Peyer's patch (tissue), 4 donors: ENCODE results near the gene MYL12A. TPM values are rescaled to one million over a fixed set of nuclear protein-coding genes. Genes with fewer than 3 reads are reported as not detected.

Experiments used
- DNase-seq, 3 donors: peaks; one replicate each; pipeline ENCODE4 v3.0.0-alpha.2; 2017 to 2019
- H3K27ac ChIP-seq, 4 donors: fragments of 200-600 bp; sonication (generic); one replicate each; pipeline ENCODE4 v1.5.1; 2016 to 2019
- H3K27me3 ChIP-seq, 2 donors: fragments of 200-600 bp; sonication (generic); one replicate each; pipeline ENCODE4 v1.5.1; 2019
- H3K36me3 ChIP-seq, 3 donors: fragments of 200-600 bp; sonication (generic); one replicate each; pipeline ENCODE4 v1.5.1; 2016 to 2019
- H3K4me1 ChIP-seq, 4 donors: fragments of 200-600 bp; sonication (generic); one replicate each; pipeline ENCODE4 v1.5.1; 2016 to 2019
- H3K4me3 ChIP-seq, 4 donors: fragments of 200-600 bp; sonication (generic); 1 replicate in 3 of 4; 2 replicates in 1 of 4; pipeline ENCODE4 v1.5.1; 2016 to 2019; ENCODE audit warnings: mild to moderate bottlenecking in 1 of 4
- H3K9me3 ChIP-seq, 4 donors: fragments of 200-600 bp; sonication (generic); one replicate each; pipeline ENCODE4 v1.5.1; 2016 to 2019; ENCODE audit warnings: mild to moderate bottlenecking in 1 of 4
- CTCF ChIP-seq, 6 experiments: fragments of 450-650 bp in 4 of 6; fragments of 200-600 bp in 2 of 6; sonication (generic) in 1 of 6; IDR thresholded peaks; one replicate each; pipeline ENCODE4 v1.5.1; 2017 to 2019; ENCODE audit warnings: antibody characterized with exemption in 6 of 6, mild to moderate bottlenecking in 3 of 6, moderate library complexity in 1 of 6
- POLR2A ChIP-seq, 2 donors: fragments of 450-650 bp; IDR thresholded peaks; one replicate each; pipeline ENCODE4 v1.5.1; 2017; ENCODE audit warnings: antibody characterized with exemption in 2 of 2, mild to moderate bottlenecking in 2 of 2, moderate library complexity in 2 of 2
- total RNA-seq, 4 donors: library from RNA; depleted of rRNA; stranded (reverse); fragments of >200 nt; gene quantifications; one replicate each; pipeline ENCODE4 v1.1.0, GENCODE V29; 2016

Gene MYL12A
- total RNA-seq, 4 donors from 2014 or later = 256 to 401 (median 312) TPM

GRCh38 chr18:3254725-3255124 is 7.1 kb downstream of the MYL12A start:
- no peaks in the 10 kb centered on the region for H3K27me3 ChIP-seq
- peaks cover 0 to 17% (median 8%) of the 10 kb centered on the region in 4 donors for H3K4me1 ChIP-seq
- DNase-seq = no peak
- H3K36me3 ChIP-seq = peaks cover 0 to 57% (median 0%) of the 10 kb centered on the region in 3 donors
- no peak overlapping the region for H3K27ac ChIP-seq
- H3K4me3 ChIP-seq = no peak overlapping the region
- TF ChIP-seq POLR2A (IDR thresholded peaks at IDR 0.05) (no peak), CTCF (IDR thresholded peaks at IDR 0.05) (no peak)
- H3K9me3 ChIP-seq = no peaks in the 10 kb centered on the region

GRCh38 chr18:3255611-3256165 is 8.1 kb downstream of the MYL12A start:
- Histone ChIP-seq H3K4me3 (no peak overlapping the region), H3K27ac (peak overlapping the region in 1 of 4 donors; percentile 12), H3K9me3 (no peaks in the 10 kb centered on the region), H3K4me1 (peaks cover 0 to 19% (median 8%) of the 10 kb centered on the region in 4 donors), H3K27me3 (no peaks in the 10 kb centered on the region), H3K36me3 (peaks cover 0 to 57% (median 0%) of the 10 kb centered on the region in 3 donors)
- no peak for DNase-seq
- TF ChIP-seq CTCF (IDR thresholded peaks at IDR 0.05) = no peak
- TF ChIP-seq POLR2A (IDR thresholded peaks at IDR 0.05) = no peak

- no peak for DNase-seq
- peaks cover 0 to 57% (median 0%) of the 10 kb centered on the region in 3 donors for H3K36me3 ChIP-seq
- TF ChIP-seq POLR2A (IDR thresholded peaks at IDR 0.05) (no peak), CTCF (IDR thresholded peaks at IDR 0.05) (no peak)
- H3K4me3 ChIP-seq = no peak overlapping the region
- H3K9me3 ChIP-seq = no peaks in the 10 kb centered on the region
- H3K27me3 ChIP-seq = no peaks in the 10 kb centered on the region
- H3K4me1 ChIP-seq = peaks cover 0 to 11% (median 5%) of the 10 kb centered on the region in 4 donors
- H3K27ac ChIP-seq = peak overlapping the region in 3 of 4 donors; percentile 28 to 51 (median 31)
These were observed 9.4 kb downstream of the MYL12A start for GRCh38 chr18:3256693-3257626.

GRCh38 chr18:3257627-3258120 is 10.1 kb downstream of the MYL12A start:
- no peak for DNase-seq
- Histone ChIP-seq H3K4me3 (no peak overlapping the region), H3K4me1 (peaks cover 0 to 7% (median 4%) of the 10 kb centered on the region in 4 donors), H3K27me3 (no peaks in the 10 kb centered on the region), H3K9me3 (no peaks in the 10 kb centered on the region), H3K36me3 (peaks cover 0 to 57% (median 0%) of the 10 kb centered on the region in 3 donors), H3K27ac (no peak overlapping the region)
- TF ChIP-seq CTCF (IDR thresholded peaks at IDR 0.05) (no peak), POLR2A (IDR thresholded peaks at IDR 0.05) (no peak)

GRCh38 chr18:3260995-3261372 is 13.4 kb downstream of the MYL12A start:
- no peaks in the 10 kb centered on the region for H3K27me3 ChIP-seq
- H3K27ac ChIP-seq = peak overlapping the region; percentile 96 to 99 (median 98)
- peaks cover 0 to 28% (median 9%) of the 10 kb centered on the region in 4 donors for H3K4me1 ChIP-seq
- peak overlapping the region; percentile 81 to 94 (median 93) for H3K4me3 ChIP-seq
- peaks cover 0 to 29% (median 0%) of the 10 kb centered on the region in 3 donors for H3K36me3 ChIP-seq
- no peaks in the 10 kb centered on the region for H3K9me3 ChIP-seq
- DNase-seq = no peak
- TF ChIP-seq POLR2A (IDR thresholded peaks at IDR 0.05) = no peak
- TF ChIP-seq CTCF (IDR thresholded peaks at IDR 0.05) = peak in 1 of 6 experiments; percentile 4
